SHP77 treated with DMSO at 0.1 percent for 48 hours (cell line): ENCODE data around the gene VWA5A.
"Not testable (repeated sequence)": the region's sequence is repeated elsewhere in the genome, so short reads cannot be mapped to it uniquely, and the experiment has no call there.

Experiments
- DNase-seq: peaks from one replicate; lab custom pipeline; 2025; lab: John Stamatoyannopoulos, UW

Gene VWA5A

DNA sequence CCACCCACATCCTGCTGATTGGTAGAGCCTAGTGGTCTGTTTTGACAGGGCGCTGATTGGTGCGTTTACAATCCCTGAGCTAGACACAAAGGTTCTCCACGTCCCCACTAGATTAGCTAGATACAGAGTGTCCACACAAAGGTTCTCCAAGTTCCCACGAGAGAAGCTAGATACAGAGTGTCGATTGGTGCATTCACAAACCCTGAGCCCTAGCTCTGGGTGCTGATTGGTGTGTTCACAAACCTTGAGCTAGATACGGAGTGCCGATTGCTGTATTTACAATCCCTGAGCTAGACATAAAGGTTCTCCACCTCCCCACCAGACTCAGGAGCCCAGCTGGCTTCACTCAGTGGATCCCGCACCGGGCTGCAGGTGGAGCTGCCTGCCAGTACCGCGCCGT, 55.1 kb downstream of the VWA5A start:
- DNase-seq: not testable (repeated sequence)

GRCh38 chr11:124170801-124171586, 55.7 kb downstream of the VWA5A start:
- DNase-seq: no peak

DNA sequence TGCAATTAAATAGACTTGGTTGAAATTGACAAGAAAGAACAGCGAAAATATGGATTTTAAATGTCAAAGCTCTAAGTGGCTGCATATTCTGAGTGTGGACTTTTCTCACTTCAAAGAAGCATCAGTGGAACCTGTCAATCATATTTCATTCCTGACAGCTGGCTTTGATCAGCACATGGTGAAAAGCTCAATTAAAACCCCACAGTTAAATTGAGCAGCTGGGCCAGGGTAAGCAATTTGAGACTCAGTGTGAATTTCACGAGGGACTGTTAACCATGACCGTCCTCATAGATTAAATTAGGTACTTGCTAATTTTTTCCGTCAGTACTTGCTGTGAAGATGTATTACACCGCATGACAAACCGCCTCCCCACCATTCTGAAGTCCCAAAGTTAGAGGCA, 56.9 kb downstream of the VWA5A start:
- no peak for DNase-seq

GRCh38 chr11:124172599-124172998, 57.3 kb downstream of the VWA5A start:
- no peak for DNase-seq

- DNase-seq: peak; percentile 68
Measured at GRCh38 chr11:124174001-124174583, 58.8 kb downstream of the VWA5A start.

GRCh38 chr11:124176925-124177715, 61.9 kb downstream of the VWA5A start:
- DNase-seq: no peak

DNA sequence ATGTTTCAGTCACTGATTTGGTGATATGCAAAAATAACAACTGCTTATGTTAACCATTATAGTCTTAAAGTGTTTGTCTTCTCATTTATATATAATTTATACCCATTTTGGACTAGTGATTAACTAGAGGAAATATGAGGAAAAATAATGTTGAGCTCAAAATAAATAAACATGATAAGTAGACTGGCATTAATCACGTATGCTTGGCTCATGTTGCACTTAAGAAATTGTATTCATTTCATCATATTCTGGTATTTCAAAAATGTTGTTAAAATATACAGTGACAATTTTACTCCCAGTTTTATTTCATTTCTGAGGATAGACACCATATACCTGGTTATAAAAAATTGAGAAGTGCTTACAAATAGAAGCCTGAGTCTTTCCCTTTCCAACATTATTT, 64.1 kb downstream of the VWA5A start:
- DNase-seq: no peak

DNA sequence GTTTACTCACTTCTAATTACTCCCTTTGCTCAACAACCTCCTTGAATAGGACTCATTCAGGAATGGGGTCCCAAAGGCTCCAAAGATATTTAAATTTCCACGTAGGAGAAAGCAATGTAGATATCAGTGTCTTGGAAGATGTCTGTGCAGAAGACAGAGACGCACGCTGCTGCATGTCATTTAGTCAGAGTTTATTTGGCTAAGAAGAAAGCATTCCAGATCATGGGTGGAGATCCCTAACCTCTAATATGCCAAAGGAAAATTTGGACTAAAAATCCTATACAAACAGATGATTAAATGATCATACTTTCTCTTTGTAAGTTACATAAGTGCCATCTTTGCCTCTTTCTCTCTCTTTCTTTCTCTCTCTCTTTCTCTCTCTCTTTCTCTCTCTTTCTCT, 67.8 kb downstream of the VWA5A start, which contains the start of gene OR10D3:
OR10D3 (plus strand) TSS at position 278 of the 400 bp plus-strand sequence. CDS start 1,925 bp downstream, outside the sequence.
- no peak for DNase-seq

- DNase-seq: no peak
Measured at GRCh38 chr11:124190298-124191139, 75.3 kb downstream of the VWA5A start.

DNA sequence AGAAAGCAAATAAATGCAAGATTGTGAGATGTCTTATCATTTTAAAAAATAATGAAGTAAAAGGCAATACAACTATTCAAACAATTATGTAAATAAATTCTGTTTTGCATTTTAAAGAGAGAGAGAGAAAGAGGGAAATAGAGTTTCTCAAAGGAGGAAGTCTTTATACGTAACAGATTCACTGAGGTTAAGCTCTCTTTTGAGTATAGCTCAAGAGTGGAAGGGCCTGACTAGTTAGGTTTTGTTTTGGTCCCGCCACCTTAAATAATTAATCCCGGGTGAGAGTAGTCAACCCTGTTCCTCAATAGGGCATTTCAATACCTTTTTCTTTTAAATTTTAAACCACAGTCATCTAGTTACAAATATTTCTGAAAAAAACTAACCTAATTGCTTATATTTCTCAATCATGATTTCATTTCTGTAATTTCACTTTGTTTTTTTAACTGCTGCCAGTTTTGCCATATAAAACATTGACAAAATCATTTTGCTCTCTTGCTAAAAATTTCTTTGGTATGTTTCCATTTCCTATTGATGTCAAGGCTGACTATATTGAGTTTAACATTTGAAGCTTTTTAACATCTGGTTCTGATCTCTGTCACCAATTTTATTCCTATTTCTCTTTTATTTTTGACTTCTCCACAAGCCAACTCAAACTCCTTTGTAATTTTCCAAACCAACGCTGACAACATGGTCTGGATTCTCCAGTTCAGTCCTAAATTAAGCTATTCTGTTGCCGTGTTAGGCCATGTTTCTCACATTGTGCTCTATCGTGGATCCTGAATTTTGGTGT, 78.2 kb downstream of the VWA5A start:
- no peak for DNase-seq

DNA sequence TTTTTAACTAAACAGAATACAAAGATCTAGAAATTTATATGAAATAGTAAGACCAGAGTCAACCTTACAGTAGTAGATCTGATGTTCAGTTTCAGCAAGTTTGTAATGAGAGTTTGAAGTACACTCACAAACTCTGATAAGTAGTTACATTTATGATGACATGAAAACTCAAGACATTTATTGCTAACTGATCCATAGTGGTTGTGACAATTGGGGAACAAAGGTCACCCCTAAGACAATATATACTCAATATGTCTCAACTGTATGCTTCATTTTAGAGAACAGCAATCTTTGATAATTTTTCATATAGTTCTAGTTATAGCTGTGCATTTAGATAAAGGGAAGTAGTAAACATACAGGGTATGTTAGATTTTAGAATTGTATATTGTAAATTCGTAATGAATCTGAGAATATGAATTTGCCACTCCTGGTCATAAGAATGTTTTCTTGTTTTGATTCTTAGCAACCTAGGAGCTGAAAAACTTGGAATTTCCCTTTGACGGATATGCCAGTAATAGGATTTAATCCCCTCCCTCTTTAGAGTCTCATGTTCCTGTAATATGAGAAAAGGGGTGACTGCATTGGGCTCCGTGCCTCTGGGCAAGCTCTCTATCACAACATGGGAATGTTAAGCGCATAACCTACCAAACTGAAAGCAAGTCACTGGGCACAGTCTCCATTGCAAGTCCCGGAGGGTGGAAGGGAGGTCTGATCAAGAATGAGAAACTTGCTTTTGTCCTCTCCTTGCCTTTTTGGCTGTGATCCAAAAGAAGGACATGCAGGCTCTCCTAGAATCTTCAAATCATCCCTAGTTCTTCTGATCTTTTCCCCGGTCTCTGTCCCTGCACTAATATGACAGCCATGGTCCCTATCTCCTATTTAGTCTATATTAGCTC, 79.3 kb downstream of the VWA5A start:
- no peak for DNase-seq

- DNase-seq: peak; percentile 36
Measured at GRCh38 chr11:124195189-124195734, 80.0 kb downstream of the VWA5A start.
